Middle frontal gyrus (tissue), 1 donor: ENCODE results near the gene CHRDL2.
A peak's percentile ranks its signal among the peaks of the same experiment; 100 is the strongest.

ENCODE experiments used
- DNase-seq: peaks from one replicate; pipeline ENCODE4 v3.0.0-alpha.2; 2015; ENCODE audit warnings: low spot score; ENCODE audit errors: extremely low spot score

The CHRDL2 gene

GRCh38 chr11:74749127-74749964, 18.1 kb upstream of the CHRDL2 start:
- DNase-seq, result no peak

GRCh38 chr11:74748211-74749126, 17.2 kb upstream of the CHRDL2 start, which contains the start of gene RNF169:
Gene RNF169, plus strand, starts transcription at chr11:74748849. Its CDS starts 32 bp downstream, at chr11:74748881.
- DNase-seq, result peak; percentile 96

- DNase-seq, result no peak
Measured at GRCh38 chr11:74746868-74747267, 15.6 kb upstream of the CHRDL2 start.

DNA sequence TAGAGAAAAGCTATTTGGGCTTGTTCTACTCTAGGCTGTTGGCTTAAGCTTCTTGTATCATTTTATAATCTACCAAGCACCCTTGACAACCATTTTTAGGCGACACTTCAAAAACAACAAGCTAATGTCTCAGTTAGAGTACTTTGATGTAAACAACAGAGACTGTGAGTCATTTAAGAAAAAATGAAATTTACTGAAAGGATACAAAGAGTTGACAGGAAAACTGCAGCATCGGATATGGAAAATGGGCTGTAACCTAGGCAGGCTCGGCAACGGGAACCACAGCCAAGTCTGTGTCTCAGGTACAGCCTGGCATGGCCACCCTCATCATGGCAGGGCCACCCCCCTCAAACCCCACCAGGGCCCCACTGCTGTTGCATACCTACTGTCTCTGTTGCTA, 13.1 kb upstream of the CHRDL2 start:
- DNase-seq, result no peak

DNA sequence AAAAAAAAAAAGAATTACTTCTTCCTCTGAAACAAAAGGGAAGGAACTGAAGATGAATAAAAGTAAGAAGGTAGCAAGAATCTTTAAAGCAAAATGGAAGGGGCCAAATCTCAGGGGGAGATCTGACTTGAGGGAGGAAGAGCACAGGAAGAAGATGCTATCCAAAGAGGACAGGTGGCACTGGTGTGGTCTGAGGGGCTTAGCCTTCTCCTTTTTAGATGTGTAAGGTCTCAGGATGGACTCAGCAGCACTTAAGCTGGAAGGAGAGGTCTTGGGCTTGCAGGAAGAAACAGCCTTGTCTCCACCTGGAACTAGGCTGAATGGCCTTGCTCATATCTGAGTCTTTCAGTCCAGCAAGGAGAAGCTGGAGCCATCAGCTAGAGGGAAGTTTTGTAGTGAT, 12.4 kb upstream of the CHRDL2 start:
- DNase-seq, result no peak

GRCh38 chr11:74742070-74742469, 10.8 kb upstream of the CHRDL2 start:
- no peak for DNase-seq

GRCh38 chr11:74739546-74740270, 8.5 kb upstream of the CHRDL2 start:
- DNase-seq, result no peak

DNA sequence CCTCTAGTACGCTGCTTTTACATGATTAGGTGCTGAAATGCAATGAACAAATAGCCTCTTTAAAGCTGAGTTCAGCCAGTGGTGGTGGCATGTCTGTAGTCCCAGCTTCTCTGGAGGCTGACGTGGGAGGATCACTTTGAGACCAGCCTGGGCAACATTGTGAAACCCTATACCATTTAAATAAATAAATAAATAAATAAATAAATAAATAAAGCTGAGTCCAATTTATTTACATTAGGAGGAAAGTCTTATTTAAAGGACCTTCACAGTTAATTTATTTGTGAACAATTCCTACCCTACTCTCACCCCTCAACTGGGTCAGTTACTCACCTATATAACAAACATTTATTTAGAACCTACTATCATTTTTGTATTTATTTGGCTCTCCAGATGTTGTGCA, 4.8 kb upstream of the CHRDL2 start:
- DNase-seq, result no peak

GRCh38 chr11:74735365-74735928, 4.2 kb upstream of the CHRDL2 start:
- no peak for DNase-seq

DNA sequence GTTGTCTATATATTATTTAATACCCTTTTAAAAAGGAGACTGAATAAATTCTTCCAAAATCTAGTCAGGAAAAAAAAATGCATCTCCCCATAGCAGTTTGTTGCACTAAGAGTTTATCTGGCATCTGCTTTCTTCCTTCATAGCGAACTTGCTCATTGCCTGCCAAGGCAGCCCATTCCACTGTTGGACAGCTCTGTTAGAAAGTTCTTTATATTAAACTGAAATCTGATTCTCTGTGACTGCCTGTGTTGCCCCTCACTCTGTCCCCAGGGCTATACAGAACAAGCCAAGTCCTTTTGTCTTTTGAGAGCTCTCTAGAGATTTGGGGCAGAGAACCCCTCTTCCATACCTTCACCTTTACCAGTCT, 3.3 kb upstream of the CHRDL2 start:
- DNase-seq, result no peak

DNA sequence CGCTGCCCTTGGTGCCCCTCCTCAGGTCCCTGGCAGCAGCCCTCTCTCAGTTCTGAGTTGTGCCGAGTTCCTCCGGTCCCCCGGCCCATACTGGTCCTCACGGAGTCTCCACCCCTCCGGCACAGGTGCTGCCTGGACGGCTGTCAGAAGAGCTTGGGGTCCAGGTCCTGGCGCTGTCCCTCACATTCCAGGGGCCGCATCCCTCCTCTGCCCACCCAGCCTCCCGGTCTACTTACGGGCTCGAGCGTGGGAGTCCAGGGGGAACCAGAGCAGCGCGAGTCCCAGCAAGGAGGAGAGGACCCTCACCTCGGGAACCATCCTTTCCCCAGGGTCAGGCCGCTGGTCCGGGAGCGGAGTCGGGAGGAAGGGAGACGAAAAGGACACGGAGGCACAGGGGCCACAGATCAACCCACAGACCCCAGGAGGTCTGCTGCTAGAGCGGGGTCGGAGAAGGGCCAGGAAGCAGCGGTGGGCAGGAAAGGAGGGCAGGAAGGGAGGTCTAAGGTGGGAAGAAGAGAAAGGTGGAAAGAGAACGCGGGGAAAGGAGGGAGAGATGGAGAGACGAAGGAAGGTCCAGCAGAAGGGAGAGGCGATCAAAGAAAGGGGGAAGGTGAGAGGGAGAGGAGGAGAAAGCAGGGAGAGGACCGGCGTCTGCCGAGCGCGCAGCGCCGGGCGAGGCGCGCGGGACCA, 510 bp downstream of the CHRDL2 start:
- DNase-seq, result no peak

DNA sequence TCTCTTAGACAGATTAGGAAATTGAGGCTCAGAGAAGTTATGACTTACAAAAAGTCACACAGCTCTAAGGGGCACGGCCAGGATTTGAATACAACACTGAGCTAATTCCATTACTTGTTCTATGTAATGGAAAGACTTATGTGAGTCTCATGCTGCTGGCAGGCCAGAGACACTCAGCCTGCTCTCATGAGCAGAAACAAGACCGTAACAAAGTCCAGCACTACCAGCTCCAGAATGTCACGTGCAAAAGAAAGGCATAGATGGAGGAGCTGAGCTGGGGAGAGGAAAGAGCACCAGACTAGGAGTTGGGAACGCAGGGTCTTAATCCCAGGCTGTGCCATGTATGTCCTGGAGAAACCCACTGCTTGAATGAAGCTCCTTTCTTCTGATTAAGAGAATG, 1.8 kb downstream of the CHRDL2 start:
- DNase-seq, result no peak

- DNase-seq, result peak; percentile 24
Measured at GRCh38 chr11:74726547-74727182, 4.6 kb downstream of the CHRDL2 start.

DNA sequence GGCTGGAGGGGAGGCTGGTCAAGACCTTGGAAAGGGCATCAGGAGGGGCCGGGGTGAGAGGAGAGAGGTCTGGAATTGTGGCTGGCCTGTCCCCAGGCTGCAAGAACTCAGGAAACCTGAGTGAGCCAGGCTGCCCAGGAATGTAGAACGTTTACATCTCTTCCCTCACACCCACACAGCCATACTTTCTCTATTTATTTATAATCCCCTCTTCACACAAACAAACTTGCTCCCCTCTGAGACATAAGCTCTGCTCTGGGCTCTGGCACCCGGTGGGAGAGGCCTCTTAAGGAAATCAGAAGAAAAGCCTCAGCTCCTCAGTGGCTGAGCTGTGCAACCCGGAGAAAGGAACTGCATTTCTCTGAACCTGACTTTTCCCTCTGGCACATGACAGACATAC, 5.5 kb downstream of the CHRDL2 start:
- no peak for DNase-seq

DNA sequence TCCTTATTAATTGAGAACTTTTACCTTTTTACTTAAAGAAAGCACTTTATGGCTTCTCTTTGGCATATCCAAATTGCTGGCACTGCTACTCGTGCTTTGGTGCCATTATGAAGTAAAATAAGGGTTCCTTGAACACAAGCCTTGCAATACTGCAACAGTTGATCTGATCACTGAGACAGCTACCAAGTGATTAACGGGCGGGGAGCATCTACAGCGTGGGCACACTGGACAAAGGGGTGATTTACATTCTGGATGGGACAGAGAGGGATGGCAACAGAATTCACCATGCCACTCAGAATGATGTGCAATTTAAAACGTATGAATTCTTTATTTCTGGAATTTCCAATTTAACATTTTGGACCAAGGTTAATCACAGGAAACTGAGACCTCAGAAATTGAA, 7.7 kb downstream of the CHRDL2 start:
- no peak for DNase-seq

GRCh38 chr11:74721479-74721835, 9.8 kb downstream of the CHRDL2 start:
- no peak for DNase-seq

GRCh38 chr11:74720596-74721478, 10.4 kb downstream of the CHRDL2 start:
- peak; percentile 33 for DNase-seq

DNA sequence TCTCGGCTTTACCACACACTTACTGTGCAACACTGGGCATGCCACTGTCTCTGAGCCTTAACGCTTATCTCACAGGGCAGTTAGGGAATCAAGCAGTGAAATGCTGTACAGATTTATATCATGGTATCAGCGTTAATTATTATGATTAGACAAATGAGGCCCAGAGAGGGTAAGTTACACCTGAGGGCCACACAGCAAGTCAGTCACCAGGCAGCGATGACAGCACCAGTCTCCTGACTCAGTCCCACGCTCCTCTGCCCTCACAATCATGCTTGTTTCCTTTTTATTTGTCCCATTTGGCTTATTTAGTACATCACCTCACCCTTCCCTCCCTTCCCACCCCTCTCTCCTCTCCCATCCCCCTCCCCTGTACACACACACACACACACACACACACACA, 12.2 kb downstream of the CHRDL2 start:
- no peak for DNase-seq

GRCh38 chr11:74717221-74717969, 13.8 kb downstream of the CHRDL2 start:
- DNase-seq, result no peak
